Measurements from ENCODE around the gene KRT5.

DNA sequence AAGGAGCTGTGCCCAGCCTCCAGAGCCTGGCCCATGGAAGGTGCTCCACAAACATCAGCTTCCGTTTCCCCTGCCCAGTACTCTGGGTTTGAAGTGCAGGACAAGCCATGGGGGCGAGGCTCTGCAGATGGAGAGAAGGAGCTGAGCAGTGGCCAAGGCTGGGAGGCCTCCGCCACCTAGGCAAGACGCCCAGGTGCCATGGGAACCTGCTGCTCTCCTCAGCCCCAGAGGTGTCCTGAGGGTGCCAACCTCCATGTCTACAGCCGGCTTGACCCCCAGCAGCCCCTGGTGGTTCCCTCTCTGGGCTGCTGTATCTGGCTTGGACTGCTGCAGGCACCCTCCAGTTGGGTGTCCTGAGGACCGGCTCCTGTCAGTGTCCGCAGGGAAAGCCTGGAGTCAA lies 20.3 kb upstream of the KRT5 start:
- TF ChIP-seq, protein P1, sequence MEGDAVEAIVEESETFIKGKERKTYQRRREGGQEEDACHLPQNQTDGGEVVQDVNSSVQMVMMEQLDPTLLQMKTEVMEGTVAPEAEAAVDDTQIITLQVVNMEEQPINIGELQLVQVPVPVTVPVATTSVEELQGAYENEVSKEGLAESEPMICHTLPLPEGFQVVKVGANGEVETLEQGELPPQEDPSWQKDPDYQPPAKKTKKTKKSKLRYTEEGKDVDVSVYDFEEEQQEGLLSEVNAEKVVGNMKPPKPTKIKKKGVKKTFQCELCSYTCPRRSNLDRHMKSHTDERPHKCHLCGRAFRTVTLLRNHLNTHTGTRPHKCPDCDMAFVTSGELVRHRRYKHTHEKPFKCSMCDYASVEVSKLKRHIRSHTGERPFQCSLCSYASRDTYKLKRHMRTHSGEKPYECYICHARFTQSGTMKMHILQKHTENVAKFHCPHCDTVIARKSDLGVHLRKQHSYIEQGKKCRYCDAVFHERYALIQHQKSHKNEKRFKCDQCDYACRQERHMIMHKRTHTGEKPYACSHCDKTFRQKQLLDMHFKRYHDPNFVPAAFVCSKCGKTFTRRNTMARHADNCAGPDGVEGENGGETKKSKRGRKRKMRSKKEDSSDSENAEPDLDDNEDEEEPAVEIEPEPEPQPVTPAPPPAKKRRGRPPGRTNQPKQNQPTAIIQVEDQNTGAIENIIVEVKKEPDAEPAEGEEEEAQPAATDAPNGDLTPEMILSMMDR (CRISPR knock-in tag; IDR thresholded peaks at IDR 0.05) = no peak
- TF ChIP-seq MEIS1 (CRISPR knock-in tag; IDR thresholded peaks at IDR 0.05; ENCODE audit: borderline replicate concordance) (no peak), ZNF775 (CRISPR knock-in tag; IDR thresholded peaks at IDR 0.05; ENCODE audit: borderline replicate concordance) (no peak), KDM5A (IDR thresholded peaks at IDR 0.05; ENCODE audit: borderline replicate concordance, low read length) (no peak), KDM1A (CRISPR knock-in tag; IDR thresholded peaks at IDR 0.05) (no peak), ZC3H4 (CRISPR knock-in tag; IDR thresholded peaks at IDR 0.05; ENCODE audit: borderline replicate concordance) (no peak), HMGA1 (CRISPR knock-in tag; conservative IDR thresholded peaks at IDR 0.05) (no peak)
